ENCODE measurements around the gene HNRNPD.

DNA sequence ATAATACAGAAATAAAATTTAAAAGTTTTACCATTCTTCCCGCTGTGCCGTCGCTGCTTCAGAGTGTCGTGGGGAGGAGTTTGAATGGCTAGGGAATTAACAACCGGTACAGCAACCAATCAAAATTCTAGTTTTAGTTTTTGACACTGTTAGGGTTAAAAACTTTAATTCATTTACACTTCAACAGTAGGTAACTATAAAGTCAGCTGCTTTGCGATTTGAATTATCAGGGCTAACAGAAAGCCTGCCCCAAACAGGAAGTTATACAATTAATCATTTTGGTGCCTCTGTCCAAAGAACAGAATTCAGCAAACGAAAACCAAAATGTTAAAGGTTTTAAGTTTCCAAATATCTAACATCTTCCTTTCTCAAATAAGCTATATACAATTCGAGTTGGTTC, 2.3 kb downstream of the HNRNPD start:
- no peak for TF ChIP-seq POLR2AphosphoS5 (IDR thresholded peaks at IDR 0.05; ENCODE audit: low read depth, low read length)
- no peak for TF ChIP-seq TAF1 (IDR thresholded peaks at IDR 0.05; ENCODE audit: low read depth, low read length)
- no peak for TF ChIP-seq POLR2A (IDR thresholded peaks at IDR 0.05; ENCODE audit: low read depth, low read length)
- TF ChIP-seq PAX5 (IDR thresholded peaks at IDR 0.05; ENCODE audit: insufficient read depth, low read length, severe bottlenecking): no peak
- TF ChIP-seq SPI1 (IDR thresholded peaks at IDR 0.05; ENCODE audit: low read depth, low read length): no peak
- TF ChIP-seq POU2F2 (IDR thresholded peaks at IDR 0.05; ENCODE audit: low read depth, low read length): no peak
